IPS-20b (cell line): Measurements from ENCODE around the gene SPRTN.

ENCODE experiments used
- H3K27ac ChIP-seq: one replicate; pipeline ENCODE4 v1.5.1; 2013; ENCODE audit warnings: low read length
- H3K27me3 ChIP-seq: 2 replicates; pipeline ENCODE4 v1.6.1; 2013; ENCODE audit warnings: mild to moderate bottlenecking, low read length, inconsistent platforms; ENCODE audit not compliant: insufficient read depth
- H3K36me3 ChIP-seq: 2 replicates; pipeline ENCODE4 v1.6.1; 2013; ENCODE audit warnings: low read depth, mild to moderate bottlenecking, inconsistent platforms, low read length, moderate library complexity; ENCODE audit not compliant: insufficient read depth
- H3K4me1 ChIP-seq: 2 replicates; pipeline ENCODE4 v1.6.1; 2013; ENCODE audit warnings: mild to moderate bottlenecking, control low read depth, inconsistent platforms, low read length, moderate library complexity; ENCODE audit not compliant: insufficient read depth
- H3K4me3 ChIP-seq: 2 replicates; pipeline ENCODE4 v1.5.1; 2013; ENCODE audit warnings: mild to moderate bottlenecking, low read length, inconsistent platforms
- H3K9ac ChIP-seq: 2 replicates; pipeline ENCODE4 v1.6.1; 2013; ENCODE audit warnings: low read depth, mild to moderate bottlenecking, inconsistent platforms, low read length, moderate library complexity
- H3K9me3 ChIP-seq: 2 replicates; pipeline ENCODE4 v1.6.1; 2013; ENCODE audit warnings: mild to moderate bottlenecking, low read depth, low read length, inconsistent platforms; ENCODE audit not compliant: insufficient read depth

The SPRTN gene

DNA sequence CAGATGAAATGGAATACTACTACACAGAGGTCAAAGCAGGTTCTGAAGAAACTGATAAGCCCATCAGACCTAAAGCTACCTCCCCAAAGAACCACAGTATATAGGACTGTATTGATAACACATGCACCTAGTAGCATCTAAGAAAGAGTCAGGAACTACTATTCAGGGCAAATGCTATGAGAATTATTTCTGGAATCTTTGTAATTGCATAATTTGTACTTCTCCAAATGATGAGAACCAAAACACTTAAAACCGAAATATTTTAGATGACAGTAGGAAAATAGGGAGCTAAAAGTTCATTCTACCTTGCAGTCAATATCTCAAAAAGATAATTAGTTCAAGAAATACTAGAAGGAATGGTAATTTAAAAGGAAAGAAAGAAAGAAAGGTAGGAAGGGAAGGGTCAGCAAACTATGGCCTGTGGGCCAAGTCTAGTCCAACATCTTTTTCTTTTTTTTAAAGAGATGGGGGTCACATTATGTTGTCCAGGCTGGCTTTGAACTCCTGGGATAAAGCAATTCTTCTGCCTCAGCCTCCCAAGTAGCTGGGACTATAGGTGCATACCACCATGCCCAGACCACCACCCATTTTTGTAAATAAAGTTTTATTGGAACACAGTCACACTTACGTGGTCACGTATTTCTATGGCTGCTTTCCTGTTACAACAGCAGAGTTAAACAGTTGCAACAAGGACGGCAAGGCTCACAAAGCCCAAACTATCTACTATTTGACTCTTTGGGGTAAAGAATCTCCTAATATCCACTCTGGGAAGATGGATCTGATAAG, 60.0 kb downstream of the SPRTN start:
- no peaks in the 10 kb centered on the region for H3K36me3 ChIP-seq
- no peaks in the 10 kb centered on the region for H3K4me1 ChIP-seq

DNA sequence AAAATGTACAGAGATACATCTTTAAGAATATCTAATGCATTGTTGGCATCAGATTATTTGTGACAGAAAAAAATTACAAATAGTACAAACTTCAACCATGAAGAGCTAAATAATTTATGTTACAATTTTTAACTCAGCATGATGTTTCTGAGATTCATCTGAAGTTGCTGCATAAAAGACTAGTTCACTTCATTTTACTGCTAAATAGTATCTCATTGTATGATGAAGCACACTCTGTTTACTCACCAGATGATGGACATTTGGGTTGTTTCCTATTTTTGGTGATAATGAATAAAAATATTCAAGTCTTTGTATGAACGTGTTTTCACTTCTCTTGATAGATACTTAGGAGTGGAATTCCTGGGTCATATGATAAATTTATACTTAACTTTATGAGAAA, 63.4 kb downstream of the SPRTN start:
- no peaks in the 10 kb centered on the region for H3K9me3 ChIP-seq
- H3K27me3 ChIP-seq: no peaks in the 10 kb centered on the region
- H3K4me3 ChIP-seq: no peak overlapping the region
- no peaks in the 10 kb centered on the region for H3K36me3 ChIP-seq
- H3K27ac ChIP-seq: no peak overlapping the region
- no peaks in the 10 kb centered on the region for H3K4me1 ChIP-seq
- no peak overlapping the region for H3K9ac ChIP-seq

More for the DNA sequence above, 60.0 kb downstream of the SPRTN start:
- Histone ChIP-seq H3K9ac (no peak overlapping the region), H3K27ac (no peak overlapping the region), H3K9me3 (no peaks in the 10 kb centered on the region), H3K4me3 (no peak overlapping the region), H3K27me3 (no peaks in the 10 kb centered on the region)

DNA sequence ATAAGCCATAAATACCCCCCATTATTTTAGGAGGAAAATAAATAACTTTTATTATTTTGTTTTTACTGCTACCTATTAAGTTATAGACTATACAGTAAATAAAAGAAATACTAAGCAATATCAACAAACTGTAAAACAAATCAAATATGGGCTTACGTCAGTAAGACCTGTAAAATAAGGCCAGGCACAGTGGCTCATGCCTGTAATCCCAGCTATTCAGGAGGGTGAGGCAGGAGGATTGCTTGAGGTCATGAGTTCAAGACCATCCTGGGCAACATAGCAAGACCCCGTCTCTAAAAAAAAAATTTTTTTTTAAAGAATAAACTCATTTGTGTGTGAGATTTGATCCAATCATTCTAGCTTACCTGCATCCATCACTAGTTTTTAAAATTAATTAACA, 66.2 kb downstream of the SPRTN start:
- Histone ChIP-seq H3K27me3 (no peaks in the 10 kb centered on the region), H3K4me3 (no peak overlapping the region), H3K27ac (no peak overlapping the region), H3K9ac (no peak overlapping the region), H3K9me3 (no peaks in the 10 kb centered on the region), H3K4me1 (no peaks in the 10 kb centered on the region), H3K36me3 (no peaks in the 10 kb centered on the region)
